ENCODE data around the gene HOXD8. TPM values are rescaled to one million over a fixed set of nuclear protein-coding genes. Genes with fewer than 3 reads are reported as not detected.

The HOXD8 gene
- total RNA-seq, 4 donors from 2014 or later, result 12.6 to 19.5 (median 16.7) TPM

GRCh38 chr2:176164201-176164600, 34.7 kb downstream of the HOXD8 start:
- Histone ChIP-seq H3K27me3 (peaks cover 6 to 87% of the 10 kb centered on the region in 2 donors), H3K4me1 (peaks cover 0 to 42% (median 9%) of the 10 kb centered on the region in 4 donors), H3K27ac (no peak overlapping the region), H3K4me3 (no peak overlapping the region), H3K9me3 (peaks cover 0 to 9% (median 0%) of the 10 kb centered on the region in 4 donors), H3K36me3 (no peaks in the 10 kb centered on the region)
- no peak for DNase-seq (ENCODE audit: low spot score in 2 of 2)
- TF ChIP-seq EP300 (IDR thresholded peaks at IDR 0.05) (no peak), CTCF (IDR thresholded peaks at IDR 0.05) (no peak), POLR2A (IDR thresholded peaks at IDR 0.05) (no peak)
- 59 to 62% methylated on average over 13 of the region's 13 CpGs for WGBS, 2 donors

GRCh38 chr2:176164611-176165369, 35.3 kb downstream of the HOXD8 start:
- peaks cover 0 to 9% (median 0%) of the 10 kb centered on the region in 4 donors for H3K9me3 ChIP-seq
- H3K27me3 ChIP-seq, result peaks cover 6 to 83% of the 10 kb centered on the region in 2 donors
- no peaks in the 10 kb centered on the region for H3K36me3 ChIP-seq
- peaks cover 0 to 36% (median 6%) of the 10 kb centered on the region in 4 donors for H3K4me1 ChIP-seq
- 20 to 21% methylated on average over 52 of the region's 52 CpGs for WGBS, 2 donors
- DNase-seq (ENCODE audit: low spot score in 2 of 2), result no peak
- TF ChIP-seq CTCF (IDR thresholded peaks at IDR 0.05) (no peak), POLR2A (IDR thresholded peaks at IDR 0.05) (no peak), EP300 (IDR thresholded peaks at IDR 0.05) (no peak)
- peak overlapping the region in 1 of 4 donors; percentile 15 for H3K4me3 ChIP-seq
- no peak overlapping the region for H3K27ac ChIP-seq

- no peak for TF ChIP-seq CTCF (IDR thresholded peaks at IDR 0.05)
- TF ChIP-seq POLR2A (IDR thresholded peaks at IDR 0.05), result no peak
- TF ChIP-seq EP300 (IDR thresholded peaks at IDR 0.05), result no peak
- Histone ChIP-seq H3K4me3 (peak overlapping the region in 1 of 4 donors; percentile 15), H3K27ac (no peak overlapping the region), H3K4me1 (peaks cover 0 to 29% (median 0%) of the 10 kb centered on the region in 4 donors), H3K27me3 (peaks cover 5 to 82% of the 10 kb centered on the region in 2 donors), H3K9me3 (peaks cover 0 to 9% (median 0%) of the 10 kb centered on the region in 4 donors), H3K36me3 (no peaks in the 10 kb centered on the region)
- no peak for DNase-seq (ENCODE audit: low spot score in 2 of 2)
- WGBS, 2 donors, result 37 to 44% methylated on average over 26 of the region's 26 CpGs
Observed at GRCh38 chr2:176165370-176166050, 36.0 kb downstream of the HOXD8 start.

GRCh38 chr2:176166272-176166671, 36.8 kb downstream of the HOXD8 start:
- TF ChIP-seq CTCF (IDR thresholded peaks at IDR 0.05), result no peak
- TF ChIP-seq POLR2A (IDR thresholded peaks at IDR 0.05), result no peak
- TF ChIP-seq EP300 (IDR thresholded peaks at IDR 0.05), result no peak
- H3K4me3 ChIP-seq, result no peak overlapping the region
- no peaks in the 10 kb centered on the region for H3K36me3 ChIP-seq
- H3K27me3 ChIP-seq, result peaks cover 3 to 82% of the 10 kb centered on the region in 2 donors
- 85 to 88% methylated on average over 2 of the region's 2 CpGs for WGBS, 2 donors
- no peak overlapping the region for H3K27ac ChIP-seq
- no peak for DNase-seq (ENCODE audit: low spot score in 2 of 2)
- peaks cover 0 to 23% (median 0%) of the 10 kb centered on the region in 4 donors for H3K4me1 ChIP-seq
- peaks cover 0 to 9% (median 0%) of the 10 kb centered on the region in 4 donors for H3K9me3 ChIP-seq

- no peak for TF ChIP-seq CTCF (IDR thresholded peaks at IDR 0.05)
- no peak for TF ChIP-seq EP300 (IDR thresholded peaks at IDR 0.05)
- no peak for TF ChIP-seq POLR2A (IDR thresholded peaks at IDR 0.05)
- Histone ChIP-seq H3K4me3 (no peak overlapping the region), H3K36me3 (no peaks in the 10 kb centered on the region), H3K4me1 (peaks cover 0 to 26% (median 0%) of the 10 kb centered on the region in 4 donors), H3K9me3 (peaks cover 0 to 9% (median 0%) of the 10 kb centered on the region in 4 donors), H3K27ac (no peak overlapping the region), H3K27me3 (peaks cover 3 to 82% of the 10 kb centered on the region in 2 donors)
- 77 to 81% methylated on average over 1 of the region's 1 CpG for WGBS, 2 donors
- no peak for DNase-seq (ENCODE audit: low spot score in 2 of 2)
Observed at GRCh38 chr2:176167398-176167797, 37.9 kb downstream of the HOXD8 start.
